ENCODE results near the gene APOA4. TPM values are rescaled to one million over a fixed set of nuclear protein-coding genes. Genes with fewer than 3 reads are reported as not detected.
A peak's percentile ranks its signal among the peaks of the same experiment; 100 is the strongest.

The APOA4 gene
- total RNA-seq, 4 donors from 2014 or later, result 0.26 to 0.40 TPM; not detected in 2

DNA sequence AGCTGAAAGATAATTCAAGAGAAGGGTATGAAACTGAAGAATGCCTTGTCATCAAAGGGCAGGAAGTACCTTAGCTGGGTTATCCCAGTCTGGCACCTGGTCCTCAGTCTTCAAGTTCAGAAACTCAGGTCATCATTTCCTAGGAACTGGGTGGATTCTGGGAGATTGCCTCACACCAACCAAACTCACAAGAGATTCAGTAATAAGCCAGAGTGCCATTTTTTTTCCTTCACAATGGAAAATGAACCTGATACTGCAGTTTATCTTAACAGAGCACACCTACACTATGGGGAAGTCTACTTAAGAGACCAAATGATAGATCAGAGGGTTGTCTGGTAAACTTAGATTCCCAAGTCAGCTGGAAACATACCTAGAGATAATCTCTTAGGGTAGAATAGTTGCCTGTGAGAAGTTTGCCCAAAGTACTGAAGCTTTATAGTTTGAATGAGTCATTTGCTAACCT is 46.6 kb downstream of the APOA4 start:
- DNase-seq (ENCODE audit: extremely low spot score), result no peak
- peaks cover 26 to 59% (median 46%) of the 10 kb centered on the region in 4 donors for H3K36me3 ChIP-seq
- intact Hi-C loops (cut with DNase I), result loop anchor here (10.0 kb wide), 2 partner anchors 458 to 548 kb away; partner anchors contain the start of genes CEP164, PCSK7 and RNF214
- H3K27ac ChIP-seq (replicated peaks in 1 of 4), result no peak overlapping the region
- H3K9me3 ChIP-seq, result no peaks in the 10 kb centered on the region
- peaks cover 10 to 16% (median 14%) of the 10 kb centered on the region in 4 donors for H3K4me1 ChIP-seq
- no peak overlapping the region for H3K4me3 ChIP-seq
- TF ChIP-seq POLR2A (IDR thresholded peaks at IDR 0.05; ENCODE audit: low read depth) (no peak), EP300 (IDR thresholded peaks at IDR 0.05) (no peak), POLR2AphosphoS5 (IDR thresholded peaks at IDR 0.05) (no peak)
- TF ChIP-seq, protein P1, sequence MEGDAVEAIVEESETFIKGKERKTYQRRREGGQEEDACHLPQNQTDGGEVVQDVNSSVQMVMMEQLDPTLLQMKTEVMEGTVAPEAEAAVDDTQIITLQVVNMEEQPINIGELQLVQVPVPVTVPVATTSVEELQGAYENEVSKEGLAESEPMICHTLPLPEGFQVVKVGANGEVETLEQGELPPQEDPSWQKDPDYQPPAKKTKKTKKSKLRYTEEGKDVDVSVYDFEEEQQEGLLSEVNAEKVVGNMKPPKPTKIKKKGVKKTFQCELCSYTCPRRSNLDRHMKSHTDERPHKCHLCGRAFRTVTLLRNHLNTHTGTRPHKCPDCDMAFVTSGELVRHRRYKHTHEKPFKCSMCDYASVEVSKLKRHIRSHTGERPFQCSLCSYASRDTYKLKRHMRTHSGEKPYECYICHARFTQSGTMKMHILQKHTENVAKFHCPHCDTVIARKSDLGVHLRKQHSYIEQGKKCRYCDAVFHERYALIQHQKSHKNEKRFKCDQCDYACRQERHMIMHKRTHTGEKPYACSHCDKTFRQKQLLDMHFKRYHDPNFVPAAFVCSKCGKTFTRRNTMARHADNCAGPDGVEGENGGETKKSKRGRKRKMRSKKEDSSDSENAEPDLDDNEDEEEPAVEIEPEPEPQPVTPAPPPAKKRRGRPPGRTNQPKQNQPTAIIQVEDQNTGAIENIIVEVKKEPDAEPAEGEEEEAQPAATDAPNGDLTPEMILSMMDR (IDR thresholded peaks at IDR 0.05), result no peak
- no peaks in the 10 kb centered on the region for H3K27me3 ChIP-seq

DNA sequence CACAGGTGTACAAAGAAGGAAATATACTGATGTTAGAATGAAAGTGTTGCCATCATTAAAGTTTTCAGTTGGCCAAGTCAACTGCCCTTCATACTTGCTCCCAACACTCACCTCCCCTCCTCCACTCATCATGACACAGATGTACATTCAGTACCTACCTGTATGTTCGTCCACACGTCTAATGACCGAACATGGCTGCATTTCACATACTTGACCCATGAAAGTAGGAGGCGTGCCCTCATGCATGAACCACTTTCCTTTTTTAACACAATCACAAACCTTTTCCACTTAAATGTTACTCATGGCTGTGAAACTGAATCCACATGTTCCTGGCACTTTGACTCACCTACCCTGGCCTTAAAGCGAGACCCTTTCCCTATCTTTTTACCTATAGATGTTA is 47.1 kb downstream of the APOA4 start:
- TF ChIP-seq, protein P1 (IDR thresholded peaks at IDR 0.05), result no peak
- Histone ChIP-seq H3K27ac (replicated peaks in 1 of 4) (no peak overlapping the region), H3K4me3 (no peak overlapping the region), H3K36me3 (peaks cover 20 to 53% (median 41%) of the 10 kb centered on the region in 4 donors), H3K4me1 (peaks cover 16 to 22% (median 20%) of the 10 kb centered on the region in 4 donors), H3K27me3 (no peaks in the 10 kb centered on the region), H3K9me3 (no peaks in the 10 kb centered on the region)
- DNase-seq (ENCODE audit: extremely low spot score), result no peak
- 84% methylated on average over 5 of the region's 5 CpGs for WGBS
- intact Hi-C loops (cut with DNase I), result loop anchor here (10.0 kb wide), 2 partner anchors 459 to 549 kb away; partner anchors contain the start of genes CEP164, PCSK7 and RNF214

DNA sequence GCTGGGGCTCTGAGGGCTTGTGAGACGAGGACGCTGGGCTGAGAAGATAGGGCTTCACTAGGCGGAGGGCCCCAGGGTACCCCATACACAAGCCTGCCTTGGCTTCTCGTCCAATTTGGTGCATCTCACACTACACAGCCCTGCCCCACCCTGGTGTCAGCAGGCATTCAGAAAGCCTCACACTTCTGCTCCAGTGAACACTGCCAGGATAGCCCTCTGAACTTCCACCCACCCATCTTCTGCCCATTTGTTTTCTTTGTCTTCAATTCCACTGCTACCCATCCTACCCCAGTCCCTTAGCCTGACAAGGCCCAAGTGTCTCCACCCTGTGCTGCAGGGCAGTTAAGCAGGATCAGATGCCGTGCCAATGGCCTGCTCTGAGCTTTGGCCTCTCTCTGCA is 48.4 kb downstream of the APOA4 start:
- TF ChIP-seq POLR2A (IDR thresholded peaks at IDR 0.05; ENCODE audit: low read depth) (no peak), EP300 (IDR thresholded peaks at IDR 0.05) (no peak), POLR2AphosphoS5 (IDR thresholded peaks at IDR 0.05) (no peak)
- TF ChIP-seq, protein P1 (IDR thresholded peaks at IDR 0.05), result no peak
- Histone ChIP-seq H3K27ac (replicated peaks in 1 of 4) (no peak overlapping the region), H3K27me3 (no peaks in the 10 kb centered on the region), H3K9me3 (no peaks in the 10 kb centered on the region), H3K4me1 (peaks cover 20 to 32% (median 28%) of the 10 kb centered on the region in 4 donors), H3K36me3 (peaks cover 10 to 44% (median 30%) of the 10 kb centered on the region in 4 donors), H3K4me3 (no peak overlapping the region)
- 81% methylated on average over 5 of the region's 5 CpGs for WGBS
- intact Hi-C loops (cut with DNase I), result loop anchor here (10.0 kb wide), 2 partner anchors 460 to 550 kb away; partner anchors contain the start of genes CEP164, PCSK7 and RNF214
- no peak for DNase-seq (ENCODE audit: extremely low spot score)

DNA sequence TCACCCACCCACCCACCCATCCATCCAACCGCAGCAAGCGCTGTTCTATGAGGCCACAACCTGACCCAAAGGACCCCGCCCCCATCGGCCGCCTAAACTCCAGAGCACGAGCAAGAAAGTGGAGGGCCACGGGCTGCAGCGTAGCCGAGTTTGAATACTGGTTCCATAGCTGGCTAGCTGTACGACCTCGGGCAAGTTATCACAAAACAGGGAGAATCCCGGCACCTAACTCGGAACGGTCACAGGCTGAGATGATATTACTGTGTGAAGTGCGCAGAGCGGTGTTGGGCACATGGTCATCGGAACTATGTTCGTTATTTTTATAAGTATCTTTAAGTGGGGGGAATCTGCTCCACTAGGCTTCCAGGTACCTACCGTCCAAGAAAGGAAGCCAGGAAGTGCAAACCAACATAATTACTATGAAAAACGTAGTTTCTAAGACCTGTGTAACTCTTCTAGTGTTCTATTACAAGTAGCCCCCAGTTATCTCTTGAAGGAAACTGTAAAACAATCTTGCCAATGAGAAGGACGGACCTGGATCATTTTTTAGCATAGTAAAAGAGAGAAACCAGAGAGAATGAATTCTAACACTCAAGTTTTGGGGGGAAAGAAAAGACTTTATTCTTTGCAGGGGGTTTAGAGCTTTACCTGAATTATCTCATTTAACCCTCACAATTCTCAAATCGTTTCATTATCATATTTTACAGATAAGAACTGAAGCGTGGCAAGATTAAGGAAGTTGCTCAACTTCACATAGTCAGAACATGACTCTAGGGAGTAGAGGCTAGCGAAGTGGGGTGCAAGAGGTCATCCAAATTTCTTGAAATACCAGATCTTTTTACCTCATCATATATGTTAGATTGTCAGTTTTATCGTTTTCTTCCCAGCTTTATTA is 49.7 kb downstream of the APOA4 start:
- no peaks in the 10 kb centered on the region for H3K27me3 ChIP-seq
- peaks cover 3 to 44% (median 29%) of the 10 kb centered on the region in 4 donors for H3K36me3 ChIP-seq
- TF ChIP-seq, protein P1 (IDR thresholded peaks at IDR 0.05), result no peak
- TF ChIP-seq POLR2AphosphoS5 (IDR thresholded peaks at IDR 0.05), result no peak
- DNase-seq (ENCODE audit: extremely low spot score), result no peak
- no peaks in the 10 kb centered on the region for H3K9me3 ChIP-seq
- 19% methylated on average over 12 of the region's 25 CpGs for WGBS
- peak overlapping the region; percentile 80 to 90 (median 83) for H3K4me3 ChIP-seq
- intact Hi-C loops (cut with DNase I), result loop anchor here (10.0 kb wide), 2 partner anchors 461 to 551 kb away; partner anchors contain the start of genes CEP164, PCSK7 and RNF214
- peaks cover 20 to 32% (median 28%) of the 10 kb centered on the region in 4 donors for H3K4me1 ChIP-seq
- H3K27ac ChIP-seq (replicated peaks in 1 of 4), result peak overlapping the region; percentile 87 to 94 (median 92)
